NCI-H2227 (cell line): ENCODE data around the gene ERGIC2.
"Not testable (repeated sequence)": the region's sequence is repeated elsewhere in the genome, so short reads cannot be mapped to it uniquely, and the experiment has no call there.

Experiments
- DNase-seq: peaks from one replicate; lab custom pipeline; 2025; ENCODE audit not compliant: unreplicated experiment; lab: John Stamatoyannopoulos, UW

The ERGIC2 gene

DNA sequence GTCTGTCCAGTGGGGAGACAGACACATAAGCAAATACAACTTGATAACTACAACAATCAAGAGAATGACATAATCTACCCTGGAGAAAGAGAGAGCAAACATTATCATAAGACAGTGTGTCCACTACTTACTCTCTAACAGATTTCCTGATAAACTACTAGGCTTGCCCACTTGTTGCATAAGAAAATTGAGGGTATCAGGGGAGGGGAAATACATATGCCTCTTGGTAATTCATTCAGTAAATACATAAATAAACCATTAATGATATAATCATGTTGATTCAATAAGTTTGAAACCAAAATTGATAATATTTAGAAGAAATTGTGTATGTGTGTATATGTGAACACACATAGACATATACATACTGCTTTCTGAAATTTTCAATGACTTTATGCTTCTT, 76.6 kb downstream of the ERGIC2 start:
- no peak for DNase-seq

DNA sequence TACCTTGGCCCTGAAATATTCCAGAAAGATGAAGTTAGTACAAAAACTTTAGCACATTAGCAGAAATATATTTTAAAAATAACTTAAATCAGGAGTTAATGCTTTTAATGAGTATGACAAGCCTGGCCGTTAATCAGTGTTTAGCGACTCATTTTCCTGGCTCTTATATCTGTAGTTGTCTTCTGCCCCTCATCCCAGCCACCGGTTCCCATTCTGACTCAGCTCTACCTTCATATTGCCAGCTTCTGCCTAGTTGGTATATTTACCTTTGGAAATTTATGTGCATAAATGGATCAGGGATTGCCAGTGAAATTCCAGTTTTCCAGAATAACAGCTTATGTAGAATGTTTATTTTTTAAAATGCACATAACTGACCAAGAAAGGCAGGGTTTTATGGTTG, 79.9 kb downstream of the ERGIC2 start:
- DNase-seq: no peak

DNA sequence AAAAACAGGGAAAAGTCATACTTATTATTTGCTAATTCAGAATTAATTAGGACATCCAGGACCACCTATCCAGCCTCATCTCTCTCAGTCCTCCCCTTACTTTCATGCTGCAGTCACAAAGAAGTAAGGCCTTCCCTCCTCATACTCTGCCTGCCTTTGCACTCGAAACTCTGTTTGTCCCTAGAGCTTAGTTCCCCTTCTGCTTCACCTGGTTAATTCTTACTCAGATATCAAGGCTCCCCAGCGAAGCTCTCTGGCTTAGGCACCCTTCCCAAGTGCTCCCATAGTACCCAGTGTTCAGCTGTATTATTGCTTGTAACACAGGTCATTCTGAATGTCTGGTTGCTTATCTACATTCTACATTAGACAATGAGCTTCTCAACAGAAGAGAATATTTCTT, 81.3 kb downstream of the ERGIC2 start:
- no peak for DNase-seq

DNA sequence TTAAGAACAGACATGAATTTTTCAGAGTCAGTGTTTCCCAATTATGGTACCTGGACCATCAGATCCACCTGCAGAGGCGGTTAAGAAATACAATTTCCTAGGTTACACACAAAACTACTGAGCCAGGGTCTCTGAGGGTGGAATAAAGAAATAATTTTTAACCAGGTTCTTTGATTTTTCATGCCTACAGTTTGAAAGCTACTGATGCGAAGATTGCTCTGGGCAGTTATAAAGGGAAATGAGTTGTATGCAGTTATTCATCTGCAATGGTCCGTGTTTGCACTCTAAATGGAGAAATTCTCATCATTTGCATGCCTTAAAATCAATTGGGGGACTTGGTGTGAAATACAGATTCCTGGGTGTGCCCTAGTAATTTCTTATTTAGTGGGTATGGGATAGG, 89.7 kb downstream of the ERGIC2 start:
- no peak for DNase-seq

DNA sequence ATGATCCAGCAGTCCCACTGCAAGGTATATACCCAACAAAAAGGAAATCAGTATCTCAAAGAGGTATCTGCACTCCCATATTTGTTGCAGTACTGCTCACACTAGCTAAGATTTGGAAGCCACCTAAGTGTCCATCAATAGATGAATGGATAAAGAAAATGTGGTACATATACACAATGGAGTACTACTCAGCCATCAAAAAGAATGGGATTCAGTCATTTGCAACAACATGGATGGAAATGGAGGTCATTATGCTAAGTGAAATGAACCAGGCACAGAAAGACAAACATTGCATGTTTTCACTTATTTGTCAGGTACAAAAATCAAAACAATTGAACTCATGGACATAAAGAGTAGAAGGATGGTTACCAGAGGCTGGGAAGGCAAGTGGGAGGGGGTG, 90.5 kb downstream of the ERGIC2 start:
- not testable (repeated sequence) for DNase-seq

DNA sequence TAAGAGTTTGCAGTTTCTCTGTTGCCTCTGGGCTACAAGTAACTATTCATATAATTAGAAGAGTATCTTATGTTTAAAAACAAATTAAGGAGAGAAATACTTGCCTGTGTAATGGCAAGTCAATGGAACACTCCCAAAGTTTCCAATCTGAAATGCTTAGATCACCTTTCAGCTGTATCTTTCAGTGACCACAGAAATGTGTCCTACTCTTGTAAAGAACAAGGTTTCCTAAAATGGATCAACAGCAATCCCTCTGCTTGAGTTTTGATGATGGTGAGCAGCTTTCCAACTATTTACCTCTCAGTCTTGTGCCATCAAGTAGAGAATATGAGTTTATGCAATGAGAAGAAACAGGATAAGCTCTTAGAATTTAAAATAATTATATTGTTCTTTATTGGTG, 92.9 kb downstream of the ERGIC2 start:
- no peak for DNase-seq

DNA sequence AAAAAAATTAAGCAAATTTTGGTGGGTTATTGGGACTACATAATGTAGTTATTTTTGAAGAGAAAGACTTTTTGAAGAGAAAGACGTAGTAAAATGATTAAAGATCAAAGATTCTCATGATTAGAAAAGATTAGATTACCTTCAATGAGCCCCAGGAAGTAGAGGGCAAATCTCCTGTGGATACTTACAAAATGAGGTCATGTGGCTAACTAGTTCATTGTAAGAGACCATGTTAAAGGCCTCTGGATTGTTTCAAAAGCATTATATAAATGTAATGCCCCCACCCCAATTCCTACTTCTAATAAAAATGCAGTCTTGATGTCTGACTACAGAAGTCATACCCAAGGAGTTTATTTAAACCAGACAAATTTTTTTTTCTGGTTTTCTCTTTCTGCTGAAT, 93.3 kb downstream of the ERGIC2 start:
- DNase-seq: no peak
